Panc1 (cell line): ENCODE measurements around the gene CHRM2. TPM values are rescaled to one million over a fixed set of nuclear protein-coding genes. Genes with fewer than 3 reads are reported as not detected.

Experiments used
- ATAC-seq: fragments of 200-7000 bp; cut with Tn5 transposase; 2 replicates; pipeline ENCODE4 v1.9.1; 2020; ENCODE audit warnings: mild to moderate bottlenecking, moderate library complexity
- BruUV-seq: library from RNA; stranded (reverse); fragments of 400-500 nt; replicated peaks from 2 replicates; lab custom pipeline; 2021; lab: Mats Ljungman, UMichigan
- CTCF ChIA-PET: fragments of 300-600 bp; sonication (Branson Sonifier 250); formaldehyde crosslinking; loops from one replicate; lab custom pipeline; 2022; ENCODE audit warnings: antibody characterized with exemption; lab: Charles Lee
- POLR2A ChIA-PET: fragments of 300-600 bp; sonication (Branson Sonifier 250); formaldehyde crosslinking; loops from one replicate; lab custom pipeline; 2022; ENCODE audit warnings: antibody characterized with exemption; lab: Charles Lee
- DNase-seq: peaks from one replicate; pipeline ENCODE4 v3.0.0-alpha.2; 2010; ENCODE audit warnings: low read depth, low spot score
- H3K27ac ChIP-seq: 2 replicates; pipeline ENCODE4 v1.5.1; 2011; ENCODE audit warnings: mild to moderate bottlenecking, low read length, inconsistent platforms
- H3K27me3 ChIP-seq: fragments of 200-500 bp; sonication (Bioruptor generic); 2 replicates; pipeline ENCODE4 v1.6.0; 2014; ENCODE audit warnings: low read length, inconsistent platforms; ENCODE audit not compliant: control insufficient read depth, insufficient read depth
- H3K36me3 ChIP-seq: fragments of 200-500 bp; sonication (Bioruptor generic); 2 replicates; pipeline ENCODE4 v1.5.1; 2014; ENCODE audit warnings: inconsistent platforms, mild to moderate bottlenecking, low read length, moderate library complexity; ENCODE audit not compliant: control insufficient read depth, insufficient read depth
- H3K4me1 ChIP-seq: 2 replicates; pipeline ENCODE4 v1.5.1; 2011; ENCODE audit warnings: inconsistent platforms, mild to moderate bottlenecking, low read length, moderate library complexity; ENCODE audit not compliant: control insufficient read depth, insufficient read depth
- H3K4me3 ChIP-seq, 2 experiments: 2 replicates each; pipeline ENCODE4 v1.5.1; 2011 to 2012; ENCODE audit warnings: low read depth in 2 of 2, low read length in 2 of 2, mild to moderate bottlenecking in 2 of 2, inconsistent platforms in 1 of 2, moderate library complexity in 1 of 2
- H3K9me3 ChIP-seq: fragments of 200-500 bp; sonication (Bioruptor generic); 2 replicates; pipeline ENCODE4 v1.5.1; 2014; ENCODE audit warnings: low read depth, mild to moderate bottlenecking, inconsistent platforms, low read length, moderate library complexity; ENCODE audit not compliant: control insufficient read depth, insufficient read depth
- CTCF ChIP-seq: fragments of 450-650 bp; IDR thresholded peaks from 2 replicates; pipeline ENCODE4 v1.5.1; 2017; ENCODE audit warnings: mild to moderate bottlenecking
- POLR2AphosphoS5 ChIP-seq: IDR thresholded peaks from 2 replicates; pipeline ENCODE4 v1.6.1; 2012; ENCODE audit warnings: mild to moderate bottlenecking, low read depth, low read length, moderate library complexity
- SIN3A ChIP-seq: IDR thresholded peaks from 2 replicates; pipeline ENCODE4 v1.6.1; 2012; ENCODE audit warnings: low read depth, mild to moderate bottlenecking, low read length, moderate library complexity, borderline replicate concordance; ENCODE audit not compliant: insufficient read depth
- TCF7L2 ChIP-seq: IDR thresholded peaks from 2 replicates; pipeline ENCODE4 v1.6.1; 2011; ENCODE audit warnings: mild to moderate bottlenecking, low read depth, low read length, inconsistent platforms
- in situ Hi-C: cut with HindIII; loops from 2 replicates; pipeline ENCODE4 v1.10.0; 2016; ENCODE audit warnings: low sequenced_read_pairs, low pct_unique_long_range_greater_than_20kb
- intact Hi-C: fragments of 100-400 bp; cut with micrococcal nuclease; formaldehyde crosslinking; loops from one replicate; pipeline ENCODE4 v1.10.0; 2022; ENCODE audit not compliant: unreplicated experiment
- total RNA-seq: library from RNA; stranded (reverse); gene quantifications from one replicate; pipeline ENCODE4 v1.2.1, GENCODE V29; 2021; ENCODE audit not compliant: unreplicated experiment
- TF ChIP-seq, protein P1 (sequence below), 2 experiments: IDR thresholded peaks; 2 replicates each; pipeline ENCODE4 v1.6.1; 2011 to 2012; ENCODE audit warnings: low read depth in 2 of 2, control low read depth in 1 of 2, low read length in 1 of 2, mild to moderate bottlenecking in 1 of 2, moderate library complexity in 1 of 2; ENCODE audit not compliant: insufficient read depth in 1 of 2

CHRM2 gene
- total RNA-seq, 1 experiment from 2014 or later = not detected

- in situ Hi-C loops (no loop called here), intact Hi-C loops (no loop called here)
- H3K27ac ChIP-seq = no peak overlapping the region
- CTCF ChIA-PET = no interaction called here
- POLR2A ChIA-PET = no interaction called here
- no peaks in the 10 kb centered on the region for H3K9me3 ChIP-seq
- H3K4me1 ChIP-seq = no peaks in the 10 kb centered on the region
- BruUV-seq = no TSS peak
- ATAC-seq = no peak
- H3K4me3 ChIP-seq = no peak overlapping the region
- no peak for DNase-seq
- TF ChIP-seq, protein P1, sequence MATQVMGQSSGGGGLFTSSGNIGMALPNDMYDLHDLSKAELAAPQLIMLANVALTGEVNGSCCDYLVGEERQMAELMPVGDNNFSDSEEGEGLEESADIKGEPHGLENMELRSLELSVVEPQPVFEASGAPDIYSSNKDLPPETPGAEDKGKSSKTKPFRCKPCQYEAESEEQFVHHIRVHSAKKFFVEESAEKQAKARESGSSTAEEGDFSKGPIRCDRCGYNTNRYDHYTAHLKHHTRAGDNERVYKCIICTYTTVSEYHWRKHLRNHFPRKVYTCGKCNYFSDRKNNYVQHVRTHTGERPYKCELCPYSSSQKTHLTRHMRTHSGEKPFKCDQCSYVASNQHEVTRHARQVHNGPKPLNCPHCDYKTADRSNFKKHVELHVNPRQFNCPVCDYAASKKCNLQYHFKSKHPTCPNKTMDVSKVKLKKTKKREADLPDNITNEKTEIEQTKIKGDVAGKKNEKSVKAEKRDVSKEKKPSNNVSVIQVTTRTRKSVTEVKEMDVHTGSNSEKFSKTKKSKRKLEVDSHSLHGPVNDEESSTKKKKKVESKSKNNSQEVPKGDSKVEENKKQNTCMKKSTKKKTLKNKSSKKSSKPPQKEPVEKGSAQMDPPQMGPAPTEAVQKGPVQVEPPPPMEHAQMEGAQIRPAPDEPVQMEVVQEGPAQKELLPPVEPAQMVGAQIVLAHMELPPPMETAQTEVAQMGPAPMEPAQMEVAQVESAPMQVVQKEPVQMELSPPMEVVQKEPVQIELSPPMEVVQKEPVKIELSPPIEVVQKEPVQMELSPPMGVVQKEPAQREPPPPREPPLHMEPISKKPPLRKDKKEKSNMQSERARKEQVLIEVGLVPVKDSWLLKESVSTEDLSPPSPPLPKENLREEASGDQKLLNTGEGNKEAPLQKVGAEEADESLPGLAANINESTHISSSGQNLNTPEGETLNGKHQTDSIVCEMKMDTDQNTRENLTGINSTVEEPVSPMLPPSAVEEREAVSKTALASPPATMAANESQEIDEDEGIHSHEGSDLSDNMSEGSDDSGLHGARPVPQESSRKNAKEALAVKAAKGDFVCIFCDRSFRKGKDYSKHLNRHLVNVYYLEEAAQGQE (IDR thresholded peaks at IDR 0.05; ENCODE audit: insufficient read depth in 1 of 2, low read depth in 2 of 2, low read length in 1 of 2) = no peak
- no peak for TF ChIP-seq CTCF
- TF ChIP-seq SIN3A = no peak
- no peak for TF ChIP-seq TCF7L2
- TF ChIP-seq POLR2AphosphoS5 = no peak
- H3K36me3 ChIP-seq = no peaks in the 10 kb centered on the region
- H3K27me3 ChIP-seq = no peaks in the 10 kb centered on the region
Observed at GRCh38 chr7:136877990-136878389, 9.5 kb downstream of the CHRM2 start.

GRCh38 chr7:136878878-136879277 is 10.4 kb downstream of the CHRM2 start:
- H3K36me3 ChIP-seq = no peaks in the 10 kb centered on the region
- in situ Hi-C loops = no loop called here
- ChIA-PET POLR2A (no interaction called here), CTCF (no interaction called here)
- H3K9me3 ChIP-seq = no peaks in the 10 kb centered on the region
- BruUV-seq = no TSS peak
- no peak for DNase-seq
- no peaks in the 10 kb centered on the region for H3K27me3 ChIP-seq
- H3K4me1 ChIP-seq = no peaks in the 10 kb centered on the region
- intact Hi-C loops = no loop called here
- TF ChIP-seq POLR2AphosphoS5 (no peak), SIN3A (no peak), TCF7L2 (no peak), CTCF (no peak)
- TF ChIP-seq, protein P1 (IDR thresholded peaks at IDR 0.05; ENCODE audit: insufficient read depth in 1 of 2, low read depth in 2 of 2, low read length in 1 of 2) = no peak
- no peak for ATAC-seq
- H3K4me3 ChIP-seq = no peak overlapping the region
- no peak overlapping the region for H3K27ac ChIP-seq
